Skeletal muscle satellite cell (primary cell): ENCODE data around the gene KLHL7.

Experiments used
- H3K27me3 ChIP-seq: 2 replicates; pipeline ENCODE4 v1.7.0; 2013; ENCODE audit warnings: low read length; ENCODE audit not compliant: control insufficient read depth, insufficient read depth
- H3K36me3 ChIP-seq: 2 replicates; pipeline ENCODE4 v1.7.0; 2013; ENCODE audit warnings: mild to moderate bottlenecking, control low read depth, low read length; ENCODE audit not compliant: insufficient read depth
- H3K4me1 ChIP-seq: 2 replicates; pipeline ENCODE4 v1.7.0; 2013; ENCODE audit warnings: low read length; ENCODE audit not compliant: control insufficient read depth, insufficient read depth
- H3K4me2 ChIP-seq: 2 replicates; pipeline ENCODE4 v1.7.0; 2013; ENCODE audit warnings: mild to moderate bottlenecking, low read length
- H3K4me3 ChIP-seq: 2 replicates; pipeline ENCODE4 v1.7.0; 2013; ENCODE audit warnings: low read length
- H3K9ac ChIP-seq: 2 replicates; pipeline ENCODE4 v1.7.0; 2013; ENCODE audit warnings: mild to moderate bottlenecking, low read depth, low read length, moderate library complexity
- H3K9me3 ChIP-seq: replicated peaks from 2 replicates; pipeline ENCODE4 v1.7.0; 2013; ENCODE audit warnings: mild to moderate bottlenecking, control low read depth, low read length

Gene KLHL7

DNA sequence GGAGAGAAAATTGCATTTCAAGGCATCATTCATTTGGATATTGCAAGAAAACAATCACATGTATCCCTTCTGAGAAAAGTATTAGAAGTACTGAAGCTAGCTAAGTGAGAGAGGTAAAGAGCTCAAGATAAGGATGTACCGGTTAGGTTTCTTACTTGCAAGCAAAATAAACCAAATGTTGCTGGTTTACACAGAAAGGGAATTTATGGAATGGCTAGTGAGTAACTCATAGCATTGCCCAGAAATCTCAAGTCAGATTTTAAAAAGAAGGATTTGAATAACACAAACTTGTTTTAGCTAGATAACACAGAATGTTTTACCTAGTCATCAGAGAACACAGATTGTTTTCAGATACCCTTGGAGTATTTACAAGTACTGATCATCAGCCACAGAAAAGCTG is 30.6 kb downstream of the KLHL7 start:
- Histone ChIP-seq H3K9me3 (no peaks in the 10 kb centered on the region), H3K9ac (no peak overlapping the region), H3K4me2 (no peak overlapping the region), H3K4me3 (no peak overlapping the region), H3K4me1 (no peaks in the 10 kb centered on the region), H3K36me3 (peaks cover 4% of the 10 kb centered on the region), H3K27me3 (no peaks in the 10 kb centered on the region)

- Histone ChIP-seq H3K4me2 (no peak overlapping the region), H3K9me3 (no peaks in the 10 kb centered on the region), H3K36me3 (peaks cover 37% of the 10 kb centered on the region)
These were observed 52.1 kb downstream of the KLHL7 start for GRCh38 chr7:23157679-23158078.

GRCh38 chr7:23158546-23158945 is 53.0 kb downstream of the KLHL7 start:
- H3K36me3 ChIP-seq: peaks cover 29% of the 10 kb centered on the region
- no peak overlapping the region for H3K4me3 ChIP-seq
- H3K9me3 ChIP-seq: no peaks in the 10 kb centered on the region
- no peak overlapping the region for H3K4me2 ChIP-seq
- no peak overlapping the region for H3K9ac ChIP-seq
- no peaks in the 10 kb centered on the region for H3K27me3 ChIP-seq
- H3K4me1 ChIP-seq: no peaks in the 10 kb centered on the region

More at GRCh38 chr7:23157679-23158078, 52.1 kb downstream of the KLHL7 start:
- no peaks in the 10 kb centered on the region for H3K27me3 ChIP-seq
- no peak overlapping the region for H3K9ac ChIP-seq
- no peaks in the 10 kb centered on the region for H3K4me1 ChIP-seq
- H3K4me3 ChIP-seq: no peak overlapping the region

- H3K4me2 ChIP-seq: no peak overlapping the region
- H3K4me3 ChIP-seq: no peak overlapping the region
- H3K27me3 ChIP-seq: no peaks in the 10 kb centered on the region
- H3K4me1 ChIP-seq: no peaks in the 10 kb centered on the region
- peaks cover 20% of the 10 kb centered on the region for H3K36me3 ChIP-seq
- H3K9me3 ChIP-seq: no peaks in the 10 kb centered on the region
- no peak overlapping the region for H3K9ac ChIP-seq
These were observed 55.9 kb downstream of the KLHL7 start for GRCh38 chr7:23161482-23161881.

- Histone ChIP-seq H3K9ac (no peak overlapping the region), H3K27me3 (no peaks in the 10 kb centered on the region), H3K36me3 (peaks cover 17% of the 10 kb centered on the region), H3K4me1 (no peaks in the 10 kb centered on the region), H3K4me3 (no peak overlapping the region), H3K4me2 (no peak overlapping the region), H3K9me3 (no peaks in the 10 kb centered on the region)
These were observed 59.3 kb downstream of the KLHL7 start for GRCh38 chr7:23164846-23165245.

DNA sequence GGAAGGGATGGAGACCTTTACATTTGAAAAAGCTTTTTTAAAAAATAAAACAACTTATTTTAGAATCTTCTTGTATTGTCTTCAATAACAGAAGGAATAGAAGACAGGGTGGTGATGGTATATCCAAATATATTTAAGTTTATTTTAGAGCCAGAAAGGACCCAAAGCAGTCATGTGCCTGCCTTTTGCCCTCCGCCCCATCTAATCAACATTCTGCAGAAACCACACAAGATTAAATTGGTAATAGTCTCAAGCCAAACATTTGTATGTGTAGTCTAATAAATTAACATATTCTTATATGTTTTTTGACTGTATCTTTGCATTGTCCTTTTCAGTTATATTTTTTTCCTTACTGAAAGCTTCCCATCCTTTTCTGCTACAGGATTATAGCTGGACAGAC is 59.7 kb downstream of the KLHL7 start:
- H3K9me3 ChIP-seq: no peaks in the 10 kb centered on the region
- no peak overlapping the region for H3K4me3 ChIP-seq
- no peak overlapping the region for H3K4me2 ChIP-seq
- peaks cover 17% of the 10 kb centered on the region for H3K36me3 ChIP-seq
- no peak overlapping the region for H3K9ac ChIP-seq
- no peaks in the 10 kb centered on the region for H3K27me3 ChIP-seq
- H3K4me1 ChIP-seq: no peaks in the 10 kb centered on the region

DNA sequence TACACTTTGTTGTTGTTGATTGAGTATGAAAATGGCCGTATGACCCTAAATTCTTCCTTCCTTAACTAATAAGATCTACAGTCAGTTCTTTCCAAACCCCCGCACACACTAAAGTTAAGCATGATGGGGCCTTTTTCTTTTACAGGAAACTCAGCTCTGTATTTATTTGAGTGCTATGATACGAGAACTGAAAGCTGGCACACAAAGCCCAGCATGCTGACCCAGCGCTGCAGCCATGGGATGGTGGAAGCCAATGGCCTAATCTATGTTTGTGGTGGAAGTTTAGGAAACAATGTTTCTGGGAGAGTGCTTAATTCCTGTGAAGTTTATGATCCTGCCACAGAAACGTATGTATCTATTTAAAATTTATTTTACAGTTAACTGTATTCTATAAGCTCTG is 62.1 kb downstream of the KLHL7 start:
- no peak overlapping the region for H3K4me2 ChIP-seq
- H3K4me3 ChIP-seq: no peak overlapping the region
- H3K9me3 ChIP-seq: no peaks in the 10 kb centered on the region
- H3K4me1 ChIP-seq: no peaks in the 10 kb centered on the region
- H3K36me3 ChIP-seq: peaks cover 18% of the 10 kb centered on the region
- no peaks in the 10 kb centered on the region for H3K27me3 ChIP-seq
- H3K9ac ChIP-seq: no peak overlapping the region

- Histone ChIP-seq H3K27me3 (no peaks in the 10 kb centered on the region), H3K4me2 (no peak overlapping the region), H3K9ac (no peak overlapping the region), H3K4me3 (no peak overlapping the region), H3K4me1 (no peaks in the 10 kb centered on the region), H3K36me3 (peaks cover 20% of the 10 kb centered on the region), H3K9me3 (no peaks in the 10 kb centered on the region)
These were observed 62.7 kb downstream of the KLHL7 start for GRCh38 chr7:23168111-23168885.

DNA sequence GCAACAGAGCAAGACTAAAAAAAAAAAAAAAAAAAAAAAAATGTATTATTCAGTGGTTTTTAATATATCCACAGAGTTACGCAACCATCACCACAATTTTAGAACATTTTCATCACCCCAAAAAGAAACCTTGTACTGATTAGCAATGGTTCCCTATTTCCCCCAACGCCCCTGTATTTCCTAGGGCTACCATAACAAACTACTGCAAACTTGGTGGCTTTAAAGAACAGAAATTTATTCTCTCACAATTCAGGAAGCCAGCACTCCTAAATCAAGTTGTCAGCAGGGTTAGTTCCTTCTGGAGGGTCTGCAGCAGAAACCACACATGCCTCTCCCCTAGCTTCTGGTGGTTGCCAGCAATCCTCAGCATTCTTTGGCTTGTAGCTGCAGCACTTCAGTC is 70.4 kb downstream of the KLHL7 start:
- Histone ChIP-seq H3K4me2 (no peak overlapping the region), H3K9ac (no peak overlapping the region), H3K27me3 (no peaks in the 10 kb centered on the region), H3K36me3 (peaks cover 20% of the 10 kb centered on the region), H3K4me3 (no peak overlapping the region), H3K4me1 (no peaks in the 10 kb centered on the region), H3K9me3 (no peaks in the 10 kb centered on the region)

DNA sequence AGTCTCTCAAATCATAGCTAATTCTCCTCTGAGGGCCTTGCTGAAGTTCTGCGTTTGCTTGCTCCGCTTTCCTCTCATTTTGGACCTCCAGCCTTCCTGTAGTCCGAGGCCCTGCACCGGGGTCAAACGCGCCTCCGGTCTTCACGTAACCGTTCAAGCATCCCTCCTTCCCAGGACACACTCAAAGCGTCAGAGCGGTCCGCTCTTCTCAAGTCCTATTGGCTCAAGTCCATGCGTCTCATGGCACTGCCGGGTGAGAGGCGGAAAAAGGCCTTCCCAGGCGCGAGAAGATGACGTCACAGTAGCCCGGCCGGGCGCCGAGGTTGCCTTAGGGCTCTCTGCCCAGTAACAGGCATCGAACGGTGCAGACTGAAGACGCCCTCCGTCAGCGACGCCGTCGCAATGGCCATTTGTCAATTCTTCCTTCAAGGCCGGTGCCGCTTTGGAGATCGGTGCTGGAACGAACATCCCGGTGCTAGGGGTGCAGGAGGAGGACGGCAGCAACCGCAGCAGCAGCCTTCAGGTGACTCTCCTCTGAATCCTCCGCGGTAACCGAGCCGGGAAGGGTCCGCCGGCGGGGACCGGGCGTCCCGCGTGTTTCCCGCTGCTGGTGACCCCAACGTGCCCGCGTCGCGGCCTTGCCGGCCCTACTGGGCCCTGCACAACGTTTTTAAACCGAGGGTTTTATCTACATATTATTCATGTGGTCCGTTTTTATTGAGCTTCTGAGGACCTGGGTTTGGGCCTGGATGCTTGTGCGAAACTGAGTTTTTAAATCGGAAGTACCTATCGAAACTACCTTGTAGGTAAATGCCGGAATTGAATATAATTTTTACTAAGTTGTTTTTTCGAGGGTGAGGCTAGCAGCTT is 76.3 kb downstream of the KLHL7 start, which contains the start of gene NUP42:
Gene NUP42 (plus strand): TSS at position 365 of the 870 bp plus-strand sequence. CDS start 38 bp downstream, at position 403.
- H3K36me3 ChIP-seq: peaks cover 18% of the 10 kb centered on the region
- peak within 1 kb of the TSS; percentile 87 for H3K4me3 ChIP-seq
- H3K4me1 ChIP-seq: peaks cover 18% of the 10 kb centered on the region
- H3K4me2 ChIP-seq: peak within 1 kb of the TSS; percentile 85
- no peaks in the 10 kb centered on the region for H3K9me3 ChIP-seq
- H3K9ac ChIP-seq: peak within 1 kb of the TSS; percentile 93
- H3K27me3 ChIP-seq: no peaks in the 10 kb centered on the region

DNA sequence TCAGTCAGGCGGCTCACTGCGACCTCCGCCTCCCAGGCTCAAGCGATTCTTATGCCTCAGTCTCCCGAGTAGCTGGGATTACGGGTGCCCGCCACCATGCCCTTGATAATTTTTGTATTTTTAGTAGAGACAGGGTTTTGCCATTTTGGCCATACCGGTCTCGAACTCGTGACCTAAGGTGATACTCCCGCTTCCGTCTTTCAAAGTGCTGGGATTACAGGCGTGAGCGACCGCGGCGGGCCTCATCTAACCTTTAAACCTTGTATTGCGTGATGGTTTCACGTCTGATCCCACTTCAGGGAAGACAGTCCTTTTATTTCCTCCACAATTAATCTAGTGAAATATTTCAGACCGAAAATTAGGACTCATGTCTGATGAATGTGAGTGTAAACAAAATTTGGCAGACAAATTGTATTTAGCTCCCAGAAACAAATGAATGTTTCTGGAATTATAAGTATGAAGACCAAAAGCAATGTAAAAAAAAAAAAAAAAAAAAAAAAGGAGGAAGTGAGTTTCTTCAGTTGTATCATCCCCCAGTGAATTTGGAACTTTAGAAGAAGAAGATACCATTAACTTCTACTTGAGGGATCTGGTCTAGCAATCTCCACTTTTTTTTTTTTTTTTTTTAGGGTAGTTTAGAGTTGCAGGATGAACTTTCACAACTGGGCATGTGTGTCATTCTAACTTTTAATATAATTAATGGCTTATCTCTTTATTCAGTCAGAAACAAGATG is 77.9 kb downstream of the KLHL7 start:
- Histone ChIP-seq H3K9ac (peak overlapping the region; percentile 93), H3K27me3 (no peaks in the 10 kb centered on the region), H3K36me3 (peaks cover 33% of the 10 kb centered on the region), H3K4me1 (peaks cover 18% of the 10 kb centered on the region), H3K4me2 (peak overlapping the region; percentile 85), H3K4me3 (peak overlapping the region; percentile 87), H3K9me3 (no peaks in the 10 kb centered on the region)
